ENCODE measurements around the gene CLEC16A. TPM values are rescaled to one million over a fixed set of nuclear protein-coding genes. Genes with fewer than 3 reads are reported as not detected.

Gene CLEC16A
- total RNA-seq, 1 donor = 35.5 TPM

DNA sequence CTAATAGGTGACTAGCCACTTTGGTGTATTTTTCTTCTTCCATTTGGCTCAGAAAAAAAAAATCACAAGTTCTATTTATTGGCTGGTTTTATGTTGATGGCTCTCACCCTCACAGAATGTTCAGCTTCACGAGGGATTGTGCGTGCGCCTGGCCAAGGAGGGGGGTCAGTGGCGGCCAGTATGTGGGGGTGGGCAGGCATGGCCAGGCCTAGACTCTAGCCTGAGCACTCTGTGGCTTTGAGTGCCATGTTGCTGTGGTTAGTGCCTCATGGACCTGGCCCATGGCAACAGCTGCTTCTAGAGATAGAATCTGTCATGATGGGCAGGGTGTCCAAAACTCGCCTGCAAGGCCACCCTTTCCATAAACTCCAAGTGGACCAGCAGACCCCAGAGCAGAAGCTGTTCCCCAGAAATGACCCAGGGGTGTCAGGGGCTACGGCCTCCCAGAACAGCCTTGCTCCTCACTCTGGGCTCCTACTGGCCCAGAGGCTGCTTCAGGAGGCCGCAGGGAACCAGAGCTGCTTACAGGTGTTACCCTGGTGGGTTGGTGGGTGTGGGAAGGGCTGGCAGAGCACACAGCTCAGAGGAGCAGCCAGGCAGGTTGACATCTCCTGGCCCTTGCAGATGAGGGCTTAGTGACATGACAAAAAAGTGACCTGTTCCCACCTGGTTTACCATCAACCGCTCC, 186.8 kb downstream of the CLEC16A start:
- no peak for DNase-seq (ENCODE audit: low read depth in 2 of 3, low spot score in 2 of 3)

GRCh38 chr16:11131706-11132105, 187.3 kb downstream of the CLEC16A start:
- no peak for DNase-seq (ENCODE audit: low read depth in 2 of 3, low spot score in 2 of 3)

GRCh38 chr16:11133344-11133943, 189.1 kb downstream of the CLEC16A start:
- peak in 2 of 3 donors; percentile 11 to 16 for DNase-seq (ENCODE audit: low read depth in 2 of 3, low spot score in 2 of 3)

- no peak for DNase-seq (ENCODE audit: low read depth in 2 of 3, low spot score in 2 of 3)
Observed at GRCh38 chr16:11134722-11135463, 190.5 kb downstream of the CLEC16A start.

DNA sequence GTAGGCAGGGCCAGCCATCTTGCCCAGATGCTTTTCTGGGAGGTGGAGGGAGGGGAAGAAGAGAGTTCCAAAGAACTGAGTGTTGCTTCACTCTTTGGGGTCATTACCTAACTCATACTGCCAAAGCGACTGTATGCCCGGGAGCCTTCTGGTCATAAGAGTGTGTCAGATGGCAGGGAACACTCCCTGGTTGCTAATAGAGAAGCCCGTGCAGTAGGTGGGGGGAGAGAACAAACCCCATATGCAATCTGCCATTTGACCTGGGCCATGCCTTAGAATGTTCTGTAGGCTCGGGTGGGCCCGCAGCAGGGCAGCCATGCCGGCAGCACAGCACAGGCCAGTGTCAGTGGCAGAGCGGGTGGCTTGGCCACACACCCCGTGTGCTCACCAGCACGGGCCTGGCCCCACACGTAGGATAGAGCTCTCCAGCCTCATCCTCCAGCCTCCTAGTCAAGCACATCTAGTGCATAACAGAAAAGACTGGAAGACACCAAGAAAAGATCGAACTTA, 191.2 kb downstream of the CLEC16A start:
- no peak for DNase-seq (ENCODE audit: low read depth in 2 of 3, low spot score in 2 of 3)

DNA sequence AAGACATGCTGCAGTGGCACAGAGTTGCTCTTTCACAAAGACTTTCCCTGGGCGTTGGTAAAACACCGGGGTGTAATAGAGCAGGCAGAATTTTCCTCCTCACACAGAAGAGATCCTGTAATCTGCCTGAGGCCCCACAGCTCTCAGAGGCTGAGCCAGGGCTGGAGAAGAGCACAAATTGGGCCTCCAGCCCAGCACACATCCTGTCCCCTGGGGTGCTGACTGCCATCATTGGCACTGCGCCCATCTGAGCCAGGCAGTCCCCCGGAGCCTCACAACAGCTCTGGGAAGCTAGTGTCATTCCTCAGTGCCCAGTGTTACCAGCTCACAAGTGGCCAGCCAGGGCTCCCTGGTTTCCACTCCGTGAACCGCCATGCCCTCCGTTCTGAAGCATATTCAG, 192.2 kb downstream of the CLEC16A start:
- peak in 1 of 3 donors; percentile 16 for DNase-seq (ENCODE audit: low read depth in 2 of 3, low spot score in 2 of 3)

DNA sequence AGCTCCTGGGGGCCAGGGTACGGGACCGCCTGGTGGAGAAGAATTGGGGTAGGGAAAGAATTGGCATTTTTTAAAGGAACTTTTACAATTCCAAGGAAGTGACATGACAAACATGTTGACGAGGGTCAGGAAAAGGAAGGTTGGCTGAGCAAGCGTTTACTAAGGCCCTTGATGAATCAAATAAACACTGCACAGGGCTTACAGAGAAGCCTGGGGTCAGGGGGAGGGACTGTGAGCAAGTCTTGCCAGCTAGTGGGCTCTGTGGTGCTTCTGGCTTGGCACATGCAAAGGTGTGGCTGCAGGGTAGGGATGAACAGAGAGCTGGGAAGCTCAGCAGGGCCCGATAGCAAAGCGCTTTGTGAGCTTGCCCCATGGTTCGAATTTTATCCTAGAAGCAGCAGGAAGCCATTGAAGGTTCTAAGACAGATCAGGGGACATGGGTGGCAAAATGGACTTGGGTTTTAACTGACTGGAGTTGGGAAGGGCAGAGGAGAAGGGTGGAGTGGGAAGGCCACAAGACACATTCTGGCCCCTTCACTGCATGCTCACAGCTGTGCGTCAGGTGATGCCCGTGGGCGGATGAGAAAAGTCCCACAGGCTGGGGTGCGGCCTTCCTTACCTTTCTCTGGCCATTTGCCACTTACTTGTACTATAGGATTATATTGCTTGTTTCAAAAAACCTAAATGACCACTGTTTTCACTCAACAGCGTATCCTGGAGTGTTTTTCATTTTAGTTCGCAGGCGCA, 193.8 kb downstream of the CLEC16A start:
- DNase-seq (ENCODE audit: low read depth in 2 of 3, low spot score in 2 of 3) = no peak

GRCh38 chr16:11138769-11139325, 194.5 kb downstream of the CLEC16A start:
- DNase-seq (ENCODE audit: low read depth in 2 of 3, low spot score in 2 of 3) = no peak

- no peak for DNase-seq (ENCODE audit: low read depth in 2 of 3, low spot score in 2 of 3)
Observed at GRCh38 chr16:11139326-11140097, 195.1 kb downstream of the CLEC16A start.

- DNase-seq (ENCODE audit: low read depth in 2 of 3, low spot score in 2 of 3) = no peak
Observed at GRCh38 chr16:11140098-11140375, 195.7 kb downstream of the CLEC16A start.

DNA sequence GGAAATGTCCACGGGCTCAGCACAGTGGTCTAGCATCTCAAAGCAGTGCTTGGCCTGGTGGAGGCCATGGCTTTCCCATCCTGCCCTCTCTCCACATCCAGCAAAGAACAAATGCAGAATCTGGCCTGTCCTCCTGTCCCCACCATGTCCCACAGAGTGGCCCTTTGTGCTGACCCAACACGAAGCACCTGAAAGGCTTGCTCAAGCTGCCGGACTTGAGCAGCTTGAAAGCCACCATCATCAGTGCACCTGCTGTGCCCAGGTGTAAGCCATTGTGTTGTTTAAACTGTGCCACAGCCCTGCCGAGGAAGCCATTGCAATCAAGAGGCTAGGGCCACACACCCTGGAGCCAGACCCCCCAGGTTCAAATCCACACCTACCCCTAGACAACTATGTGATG, 196.1 kb downstream of the CLEC16A start:
- DNase-seq (ENCODE audit: low read depth in 2 of 3, low spot score in 2 of 3) = no peak

GRCh38 chr16:11140867-11141266, 196.5 kb downstream of the CLEC16A start:
- no peak for DNase-seq (ENCODE audit: low read depth in 2 of 3, low spot score in 2 of 3)

GRCh38 chr16:11141409-11142260, 197.3 kb downstream of the CLEC16A start:
- no peak for DNase-seq (ENCODE audit: low read depth in 2 of 3, low spot score in 2 of 3)

DNA sequence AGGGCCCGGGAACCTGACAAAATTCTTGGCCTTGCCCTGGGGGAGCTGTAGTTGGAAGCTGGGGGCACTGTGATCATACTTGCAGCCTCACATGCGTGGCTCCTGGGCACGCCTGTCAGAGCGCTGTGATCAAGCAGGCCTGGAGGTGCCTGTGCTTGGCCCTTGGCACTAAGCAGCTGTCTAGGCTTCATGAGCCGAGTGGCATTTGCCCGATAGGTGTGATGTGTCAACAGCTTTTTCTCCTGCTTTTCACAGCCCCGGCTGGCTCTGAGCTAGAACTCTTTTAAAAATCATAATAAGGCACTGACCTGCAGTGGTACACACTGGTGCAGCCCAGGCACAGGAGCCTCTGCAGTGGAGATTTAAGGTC, 197.9 kb downstream of the CLEC16A start:
- no peak for DNase-seq (ENCODE audit: low read depth in 2 of 3, low spot score in 2 of 3)

DNA sequence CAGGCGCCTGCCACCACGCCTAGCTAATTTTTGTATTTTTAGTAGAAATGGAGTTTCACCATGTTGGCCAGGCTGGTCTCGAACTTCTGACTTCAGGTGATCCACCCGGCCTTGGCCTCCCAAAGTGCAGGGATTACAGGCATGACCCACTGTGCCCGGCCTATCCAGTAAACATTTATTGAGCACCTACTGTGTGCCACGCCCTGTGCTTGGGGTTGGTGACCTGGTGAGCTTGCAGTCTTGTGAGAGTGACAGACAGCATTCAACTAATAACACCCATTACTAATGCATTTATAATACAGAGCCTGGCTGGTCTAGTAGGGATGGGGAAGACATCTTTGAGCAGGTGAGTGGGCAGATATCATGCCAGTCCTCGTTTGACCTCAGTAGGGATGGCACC, 198.6 kb downstream of the CLEC16A start:
- DNase-seq (ENCODE audit: low read depth in 2 of 3, low spot score in 2 of 3) = no peak

- no peak for DNase-seq (ENCODE audit: low read depth in 2 of 3, low spot score in 2 of 3)
Observed at GRCh38 chr16:11143372-11144035, 199.1 kb downstream of the CLEC16A start.

DNA sequence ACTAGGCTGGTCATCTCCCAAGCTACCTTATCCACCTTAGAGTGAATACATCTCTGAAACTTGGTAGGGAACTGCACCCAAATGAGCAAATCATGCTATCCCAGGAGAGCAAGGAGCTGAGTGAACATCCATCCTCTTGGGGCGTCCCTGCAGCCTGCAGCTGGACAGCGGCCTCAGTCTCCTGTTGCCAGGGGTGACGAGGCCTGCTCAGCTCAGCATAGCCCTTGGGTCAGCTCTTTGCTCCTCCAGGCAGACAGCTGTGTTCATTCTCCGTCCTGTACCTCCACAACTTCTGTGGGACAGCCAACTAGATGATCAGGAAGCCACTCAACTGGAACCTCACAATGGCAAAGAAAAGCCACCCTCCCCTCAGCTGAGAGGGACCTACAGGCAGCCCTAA, 199.8 kb downstream of the CLEC16A start:
- DNase-seq (ENCODE audit: low read depth in 2 of 3, low spot score in 2 of 3) = no peak

GRCh38 chr16:11145173-11145818, 200.9 kb downstream of the CLEC16A start:
- no peak for DNase-seq (ENCODE audit: low read depth in 2 of 3, low spot score in 2 of 3)

All from hematopoietic multipotent progenitor cell (in vitro differentiated cells).